SU-DHL-6 (cell line): ENCODE measurements around the gene SNX30.

ENCODE experiments used
- EZH2phosphoT487 ChIP-seq: fragments of 200-600 bp; sonication (generic), shearing (Covaris generic); conservative IDR thresholded peaks from 2 replicates; pipeline ENCODE4 v1.6.1; 2018; ENCODE audit warnings: mild to moderate bottlenecking, antibody characterized with exemption, low read length, moderate library complexity, mixed read lengths
- TF ChIP-seq, protein P1 (sequence below): fragments of 200-600 bp; sonication (generic); IDR thresholded peaks from one replicate; pipeline ENCODE4 v1.5.1; 2017; ENCODE audit warnings: antibody characterized with exemption, mild to moderate bottlenecking, low read length, moderate library complexity; ENCODE audit not compliant: insufficient read depth, poor library complexity, severe bottlenecking

DNA sequence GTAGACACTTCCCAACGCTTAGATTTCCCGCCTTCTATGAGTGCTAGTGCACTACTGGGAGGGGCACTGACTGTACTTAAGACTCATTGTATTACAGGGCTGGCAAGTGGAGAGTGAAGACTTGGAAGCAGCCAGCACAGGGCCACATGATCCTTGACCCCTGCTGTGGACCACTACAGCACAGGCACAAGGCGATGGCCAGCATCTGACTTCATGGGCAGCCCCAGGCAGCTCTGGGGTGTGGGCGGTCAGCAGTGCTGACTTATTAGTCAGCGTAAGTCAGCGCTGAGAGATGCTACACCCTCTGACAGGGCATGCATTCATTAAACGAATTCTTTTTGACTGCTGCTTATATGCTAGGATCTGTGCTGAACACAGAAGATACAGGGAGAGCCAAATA is 130.8 kb downstream of the SNX30 start:
- TF ChIP-seq, protein P1, sequence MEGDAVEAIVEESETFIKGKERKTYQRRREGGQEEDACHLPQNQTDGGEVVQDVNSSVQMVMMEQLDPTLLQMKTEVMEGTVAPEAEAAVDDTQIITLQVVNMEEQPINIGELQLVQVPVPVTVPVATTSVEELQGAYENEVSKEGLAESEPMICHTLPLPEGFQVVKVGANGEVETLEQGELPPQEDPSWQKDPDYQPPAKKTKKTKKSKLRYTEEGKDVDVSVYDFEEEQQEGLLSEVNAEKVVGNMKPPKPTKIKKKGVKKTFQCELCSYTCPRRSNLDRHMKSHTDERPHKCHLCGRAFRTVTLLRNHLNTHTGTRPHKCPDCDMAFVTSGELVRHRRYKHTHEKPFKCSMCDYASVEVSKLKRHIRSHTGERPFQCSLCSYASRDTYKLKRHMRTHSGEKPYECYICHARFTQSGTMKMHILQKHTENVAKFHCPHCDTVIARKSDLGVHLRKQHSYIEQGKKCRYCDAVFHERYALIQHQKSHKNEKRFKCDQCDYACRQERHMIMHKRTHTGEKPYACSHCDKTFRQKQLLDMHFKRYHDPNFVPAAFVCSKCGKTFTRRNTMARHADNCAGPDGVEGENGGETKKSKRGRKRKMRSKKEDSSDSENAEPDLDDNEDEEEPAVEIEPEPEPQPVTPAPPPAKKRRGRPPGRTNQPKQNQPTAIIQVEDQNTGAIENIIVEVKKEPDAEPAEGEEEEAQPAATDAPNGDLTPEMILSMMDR, result no peak
- no peak for TF ChIP-seq EZH2phosphoT487
